ENCODE data around the gene VGF.
A peak's percentile ranks its signal among the peaks of the same experiment; 100 is the strongest.
"Not testable (repeated sequence)": the region's sequence is repeated elsewhere in the genome, so short reads cannot be mapped to it uniquely, and the experiment has no call there.

The VGF gene

GRCh38 chr7:101122933-101123702 lies 42.3 kb downstream of the VGF start:
- no peak for DNase-seq (ENCODE audit: insufficient read length, low spot score)
- FAIRE-seq, result no peak

- DNase-seq (ENCODE audit: insufficient read length, low spot score) (no peak), FAIRE-seq (peak; percentile 54)
Observed at GRCh38 chr7:101121991-101122932, 43.1 kb downstream of the VGF start.

GRCh38 chr7:101121631-101121990 lies 43.8 kb downstream of the VGF start:
- not testable (repeated sequence) for DNase-seq (ENCODE audit: insufficient read length, low spot score); FAIRE-seq

GRCh38 chr7:101120315-101120714 lies 45.1 kb downstream of the VGF start:
- DNase-seq (ENCODE audit: insufficient read length, low spot score) (no peak), FAIRE-seq (no peak)

GRCh38 chr7:101119876-101120275 lies 45.5 kb downstream of the VGF start:
- FAIRE-seq (no peak), DNase-seq (ENCODE audit: insufficient read length, low spot score) (no peak)

GRCh38 chr7:101118856-101119255 lies 46.5 kb downstream of the VGF start:
- no peak for FAIRE-seq

GRCh38 chr7:101116898-101117297 lies 48.5 kb downstream of the VGF start:
- no peak for FAIRE-seq
- DNase-seq (ENCODE audit: insufficient read length, low spot score), result no peak

More at GRCh38 chr7:101118856-101119255, 46.5 kb downstream of the VGF start:
- no peak for DNase-seq (ENCODE audit: insufficient read length, low spot score)

GRCh38 chr7:101115215-101115614 lies 50.2 kb downstream of the VGF start:
- DNase-seq (ENCODE audit: insufficient read length, low spot score) (no peak), FAIRE-seq (no peak)

GRCh38 chr7:101114492-101114891 lies 50.9 kb downstream of the VGF start:
- no peak for DNase-seq (ENCODE audit: insufficient read length, low spot score)
- FAIRE-seq, result no peak

- DNase-seq (ENCODE audit: insufficient read length, low spot score) (no peak), FAIRE-seq (no peak)
Observed at GRCh38 chr7:101113836-101114235, 51.5 kb downstream of the VGF start.

GRCh38 chr7:101113140-101113539 lies 52.2 kb downstream of the VGF start:
- not testable (repeated sequence) for FAIRE-seq; DNase-seq (ENCODE audit: insufficient read length, low spot score)

Measured in GM19239 (cell line).